ENCODE data around the gene KATNA1. TPM values are rescaled to one million over a fixed set of nuclear protein-coding genes. Genes with fewer than 3 reads are reported as not detected.

KATNA1 gene
- total and polyA plus RNA-seq, 9 of the 15 experiments (the other 6 are each of a cell fraction or from before 2014, with no cell fraction given) = 22.5 to 76.9 (median 45.0) TPM

DNA sequence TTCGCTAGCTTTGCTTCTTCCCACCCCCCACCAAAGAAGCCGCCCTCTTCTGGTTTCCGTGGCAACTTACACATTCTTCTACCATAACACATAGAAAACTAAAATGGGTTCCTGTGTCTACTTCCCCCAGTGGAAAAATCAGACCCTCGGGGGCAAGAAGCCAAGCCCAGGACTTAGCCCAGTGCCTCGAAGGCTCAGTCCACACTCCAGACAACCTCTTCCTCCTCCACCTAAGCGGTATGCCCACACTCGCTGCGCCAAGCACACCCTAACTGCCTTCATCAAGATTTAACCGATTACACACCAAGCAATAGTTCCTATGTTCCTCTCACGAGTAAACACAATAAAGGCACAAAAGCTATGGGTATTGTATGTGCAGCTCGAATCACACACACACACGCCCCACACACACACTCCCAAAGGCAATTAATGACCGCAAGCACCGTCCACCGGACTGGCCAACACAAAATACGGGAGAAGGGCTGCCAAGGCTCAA, 103.2 kb downstream of the KATNA1 start (continued):
- TF ChIP-seq, protein P1, sequence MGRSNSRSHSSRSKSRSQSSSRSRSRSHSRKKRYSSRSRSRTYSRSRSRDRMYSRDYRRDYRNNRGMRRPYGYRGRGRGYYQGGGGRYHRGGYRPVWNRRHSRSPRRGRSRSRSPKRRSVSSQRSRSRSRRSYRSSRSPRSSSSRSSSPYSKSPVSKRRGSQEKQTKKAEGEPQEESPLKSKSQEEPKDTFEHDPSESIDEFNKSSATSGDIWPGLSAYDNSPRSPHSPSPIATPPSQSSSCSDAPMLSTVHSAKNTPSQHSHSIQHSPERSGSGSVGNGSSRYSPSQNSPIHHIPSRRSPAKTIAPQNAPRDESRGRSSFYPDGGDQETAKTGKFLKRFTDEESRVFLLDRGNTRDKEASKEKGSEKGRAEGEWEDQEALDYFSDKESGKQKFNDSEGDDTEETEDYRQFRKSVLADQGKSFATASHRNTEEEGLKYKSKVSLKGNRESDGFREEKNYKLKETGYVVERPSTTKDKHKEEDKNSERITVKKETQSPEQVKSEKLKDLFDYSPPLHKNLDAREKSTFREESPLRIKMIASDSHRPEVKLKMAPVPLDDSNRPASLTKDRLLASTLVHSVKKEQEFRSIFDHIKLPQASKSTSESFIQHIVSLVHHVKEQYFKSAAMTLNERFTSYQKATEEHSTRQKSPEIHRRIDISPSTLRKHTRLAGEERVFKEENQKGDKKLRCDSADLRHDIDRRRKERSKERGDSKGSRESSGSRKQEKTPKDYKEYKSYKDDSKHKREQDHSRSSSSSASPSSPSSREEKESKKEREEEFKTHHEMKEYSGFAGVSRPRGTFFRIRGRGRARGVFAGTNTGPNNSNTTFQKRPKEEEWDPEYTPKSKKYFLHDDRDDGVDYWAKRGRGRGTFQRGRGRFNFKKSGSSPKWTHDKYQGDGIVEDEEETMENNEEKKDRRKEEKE (IDR thresholded peaks at IDR 0.05; ENCODE audit: borderline replicate concordance in 1 of 2, control insufficient read depth in 1 of 2, low read depth in 2 of 2, low read length in 1 of 2) = no peak
- TF ChIP-seq SREBF2 (CRISPR knock-in tag; IDR thresholded peaks at IDR 0.05) = 0 out of 2 replicates have a peak, but pooled peaks have one; percentile 76
- TF ChIP-seq CBX2 (IDR thresholded peaks at IDR 0.05; ENCODE audit: insufficient read depth, low read length, poor library complexity, severe bottlenecking) = no peak
- TF ChIP-seq, protein P2, sequence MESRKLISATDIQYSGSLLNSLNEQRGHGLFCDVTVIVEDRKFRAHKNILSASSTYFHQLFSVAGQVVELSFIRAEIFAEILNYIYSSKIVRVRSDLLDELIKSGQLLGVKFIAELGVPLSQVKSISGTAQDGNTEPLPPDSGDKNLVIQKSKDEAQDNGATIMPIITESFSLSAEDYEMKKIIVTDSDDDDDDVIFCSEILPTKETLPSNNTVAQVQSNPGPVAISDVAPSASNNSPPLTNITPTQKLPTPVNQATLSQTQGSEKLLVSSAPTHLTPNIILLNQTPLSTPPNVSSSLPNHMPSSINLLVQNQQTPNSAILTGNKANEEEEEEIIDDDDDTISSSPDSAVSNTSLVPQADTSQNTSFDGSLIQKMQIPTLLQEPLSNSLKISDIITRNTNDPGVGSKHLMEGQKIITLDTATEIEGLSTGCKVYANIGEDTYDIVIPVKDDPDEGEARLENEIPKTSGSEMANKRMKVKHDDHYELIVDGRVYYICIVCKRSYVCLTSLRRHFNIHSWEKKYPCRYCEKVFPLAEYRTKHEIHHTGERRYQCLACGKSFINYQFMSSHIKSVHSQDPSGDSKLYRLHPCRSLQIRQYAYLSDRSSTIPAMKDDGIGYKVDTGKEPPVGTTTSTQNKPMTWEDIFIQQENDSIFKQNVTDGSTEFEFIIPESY (CRISPR knock-in tag; IDR thresholded peaks at IDR 0.05) = no peak
- TF ChIP-seq POU5F1 (IDR thresholded peaks at IDR 0.05; ENCODE audit: borderline replicate concordance, low read depth, low read length, partially characterized antibody) = no peak
- no peak for TF ChIP-seq KLF16 (IDR thresholded peaks at IDR 0.05)
- no peak for TF ChIP-seq ZFPM2 (CRISPR knock-in tag; IDR thresholded peaks at IDR 0.05)
- no peak for TF ChIP-seq TAF1 (IDR thresholded peaks at IDR 0.05; ENCODE audit: control insufficient read depth, extremely low read depth, insufficient read depth, low read length, severe bottlenecking)
- no peak for TF ChIP-seq RBBP5 (IDR thresholded peaks at IDR 0.05; ENCODE audit: borderline replicate concordance, insufficient read depth, low read length, poor library complexity, severe bottlenecking)
- TF ChIP-seq, protein P3, sequence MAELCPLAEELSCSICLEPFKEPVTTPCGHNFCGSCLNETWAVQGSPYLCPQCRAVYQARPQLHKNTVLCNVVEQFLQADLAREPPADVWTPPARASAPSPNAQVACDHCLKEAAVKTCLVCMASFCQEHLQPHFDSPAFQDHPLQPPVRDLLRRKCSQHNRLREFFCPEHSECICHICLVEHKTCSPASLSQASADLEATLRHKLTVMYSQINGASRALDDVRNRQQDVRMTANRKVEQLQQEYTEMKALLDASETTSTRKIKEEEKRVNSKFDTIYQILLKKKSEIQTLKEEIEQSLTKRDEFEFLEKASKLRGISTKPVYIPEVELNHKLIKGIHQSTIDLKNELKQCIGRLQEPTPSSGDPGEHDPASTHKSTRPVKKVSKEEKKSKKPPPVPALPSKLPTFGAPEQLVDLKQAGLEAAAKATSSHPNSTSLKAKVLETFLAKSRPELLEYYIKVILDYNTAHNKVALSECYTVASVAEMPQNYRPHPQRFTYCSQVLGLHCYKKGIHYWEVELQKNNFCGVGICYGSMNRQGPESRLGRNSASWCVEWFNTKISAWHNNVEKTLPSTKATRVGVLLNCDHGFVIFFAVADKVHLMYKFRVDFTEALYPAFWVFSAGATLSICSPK (IDR thresholded peaks at IDR 0.05; ENCODE audit: borderline replicate concordance) = no peak
- TF ChIP-seq, protein P4, sequence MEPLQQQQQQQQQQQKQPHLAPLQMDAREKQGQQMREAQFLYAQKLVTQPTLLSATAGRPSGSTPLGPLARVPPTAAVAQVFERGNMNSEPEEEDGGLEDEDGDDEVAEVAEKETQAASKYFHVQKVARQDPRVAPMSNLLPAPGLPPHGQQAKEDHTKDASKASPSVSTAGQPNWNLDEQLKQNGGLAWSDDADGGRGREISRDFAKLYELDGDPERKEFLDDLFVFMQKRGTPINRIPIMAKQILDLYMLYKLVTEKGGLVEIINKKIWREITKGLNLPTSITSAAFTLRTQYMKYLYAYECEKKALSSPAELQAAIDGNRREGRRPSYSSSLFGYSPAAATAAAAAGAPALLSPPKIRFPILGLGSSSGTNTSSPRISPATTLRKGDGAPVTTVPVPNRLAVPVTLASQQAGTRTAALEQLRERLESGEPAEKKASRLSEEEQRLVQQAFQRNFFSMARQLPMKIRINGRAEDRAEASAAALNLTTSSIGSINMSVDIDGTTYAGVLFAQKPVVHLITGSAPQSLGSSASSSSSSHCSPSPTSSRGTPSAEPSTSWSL (CRISPR knock-in tag; IDR thresholded peaks at IDR 0.05; ENCODE audit: borderline replicate concordance) = 0 out of 2 replicates have a peak, but pooled peaks have one; percentile 48
- TF ChIP-seq, protein P5, sequence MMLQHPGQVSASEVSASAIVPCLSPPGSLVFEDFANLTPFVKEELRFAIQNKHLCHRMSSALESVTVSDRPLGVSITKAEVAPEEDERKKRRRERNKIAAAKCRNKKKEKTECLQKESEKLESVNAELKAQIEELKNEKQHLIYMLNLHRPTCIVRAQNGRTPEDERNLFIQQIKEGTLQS (IDR thresholded peaks at IDR 0.05) = no peak
- TF ChIP-seq, protein P5 (CRISPR knock-in tag; conservative IDR thresholded peaks at IDR 0.05) = no peak
- no peak for TF ChIP-seq HMG20B (CRISPR knock-in tag; IDR thresholded peaks at IDR 0.05)
- no peak for TF ChIP-seq ETV1 (tag; conservative IDR thresholded peaks at IDR 0.05; ENCODE audit: low read depth)
